K562 (cell line): ENCODE results near the gene EVL. TPM values are rescaled to one million over a fixed set of nuclear protein-coding genes. Genes with fewer than 3 reads are reported as not detected.

ENCODE experiments used
- CREB5 ChIP-seq: fragments of 250-450 bp; sonication (Bioruptor Pico); IDR thresholded peaks from 2 replicates; pipeline ENCODE4 v1.5.0; 2020; ENCODE audit warnings: mild to moderate bottlenecking
- E2F5 ChIP-seq: sonication (generic); formaldehyde crosslinking; IDR thresholded peaks from 2 replicates; pipeline ENCODE4 v1.8.0; 2022; ENCODE audit warnings: mild to moderate bottlenecking, missing genetic modification reagents
- ESRRA ChIP-seq: fragments of 450-650 bp; IDR thresholded peaks from 2 replicates; pipeline ENCODE4 v1.6.1; 2014; ENCODE audit warnings: low read depth, mild to moderate bottlenecking, moderate library complexity, borderline replicate concordance
- FOXA1 ChIP-seq: fragments of 450-650 bp; IDR thresholded peaks from 2 replicates; pipeline ENCODE4 v1.6.1; 2016; ENCODE audit warnings: mild to moderate bottlenecking, borderline replicate concordance
- HDAC8 ChIP-seq: fragments of 450-650 bp; IDR thresholded peaks from 2 replicates; pipeline ENCODE4 v1.6.1; 2016; ENCODE audit warnings: mild to moderate bottlenecking, missing genetic modification characterization, moderate library complexity, missing compliant biosample characterization
- HES1 ChIP-seq: fragments of 450-650 bp; IDR thresholded peaks from 2 replicates; pipeline ENCODE4 v1.6.1; 2016; ENCODE audit warnings: low read depth, mild to moderate bottlenecking, moderate library complexity
- HINFP ChIP-seq: fragments of 450-650 bp; conservative IDR thresholded peaks from 2 replicates; pipeline ENCODE4 v1.6.1; 2016; ENCODE audit warnings: missing genetic modification characterization, low read depth, mild to moderate bottlenecking, control low read depth, missing compliant biosample characterization
- HNRNPH1 ChIP-seq: fragments of 200-400 bp; formaldehyde crosslinking; optimal IDR thresholded peaks from 2 replicates; pipeline ENCODE3; 2017; ENCODE audit warnings: low read depth, mild to moderate bottlenecking, low read length, moderate library complexity
- HSF4 ChIP-seq: fragments of 250-450 bp; sonication (Bioruptor Pico); IDR thresholded peaks from 2 replicates; pipeline ENCODE4 v2.1.2; 2022; ENCODE audit warnings: mild to moderate bottlenecking, moderate library complexity, borderline replicate concordance
- KAT2B ChIP-seq: IDR thresholded peaks from one replicate; pipeline ENCODE4 v1.6.1; 2012; ENCODE audit warnings: low read depth, mild to moderate bottlenecking, control low read depth, inconsistent platforms, low read length, moderate library complexity
- KLF16 ChIP-seq: IDR thresholded peaks from 2 replicates; pipeline ENCODE4 v1.6.1; 2016; ENCODE audit warnings: antibody characterized with exemption
- MIER1 ChIP-seq: fragments of 450-650 bp; IDR thresholded peaks from 2 replicates; pipeline ENCODE4 v1.6.1; 2016; ENCODE audit warnings: antibody characterized with exemption, mild to moderate bottlenecking, low read depth
- NFYB ChIP-seq: IDR thresholded peaks from 2 replicates; pipeline ENCODE4 v1.6.1; 2011; ENCODE audit warnings: mild to moderate bottlenecking, moderate library complexity; ENCODE audit not compliant: insufficient read length; ENCODE audit errors: extremely low read depth
- RBFOX2 ChIP-seq: fragments of 200-400 bp; formaldehyde crosslinking; IDR thresholded peaks from 2 replicates; pipeline ENCODE4 v1.6.1; 2017; ENCODE audit warnings: low read depth, mild to moderate bottlenecking, low read length, moderate library complexity
- SMARCA5 ChIP-seq: fragments of 450-650 bp; IDR thresholded peaks from 2 replicates; pipeline ENCODE4 v1.6.1; 2016
- STAT5A ChIP-seq: IDR thresholded peaks from 2 replicates; pipeline ENCODE4 v1.6.1; 2012; ENCODE audit warnings: low read length, inconsistent platforms, borderline replicate concordance
- USF1 ChIP-seq: sonication (generic); formaldehyde crosslinking; IDR thresholded peaks from 2 replicates; pipeline ENCODE4 v1.9.0; 2022; ENCODE audit warnings: mild to moderate bottlenecking, missing genetic modification reagents
- ZNF232 ChIP-seq: sonication (generic); formaldehyde crosslinking; IDR thresholded peaks from 2 replicates; pipeline ENCODE4 v1.8.0; 2022; ENCODE audit warnings: mild to moderate bottlenecking, missing genetic modification reagents
- ZNF586 ChIP-seq: fragments of 450-650 bp; formaldehyde crosslinking; conservative IDR thresholded peaks from 2 replicates; pipeline ENCODE4 v1.4.0; 2020; ENCODE audit warnings: mild to moderate bottlenecking, moderate library complexity
- ZNF639 ChIP-seq, 2 experiments: fragments of 200-800 bp in 1 of 2; sonication (Bioruptor generic) in 1 of 2; sonication (generic) in 1 of 2; formaldehyde crosslinking in 1 of 2; IDR thresholded peaks in 1 of 2; conservative IDR thresholded peaks in 1 of 2; 2 replicates each; pipeline versions ENCODE4 v1.5.0 to v1.6.1; 2016 to 2020; ENCODE audit warnings: missing compliant biosample characterization in 1 of 2, missing genetic modification characterization in 1 of 2, missing genetic modification reagents in 1 of 2
- ZNF76 ChIP-seq: fragments of 250-450 bp; sonication (Bioruptor Pico); IDR thresholded peaks from 2 replicates; pipeline ENCODE4 v1.4.0; 2020; ENCODE audit warnings: mild to moderate bottlenecking, moderate library complexity, borderline replicate concordance
- ZSCAN29 ChIP-seq: fragments of 450-650 bp; IDR thresholded peaks from 2 replicates; pipeline ENCODE4 v1.6.1; 2017
- polyA plus RNA-seq, 8 experiments: library from polyadenylated mRNA; depleted of rRNA in 4 of 8; stranded (reverse) in 5 of 8; unstranded in 3 of 8; fragments of >200 nt; fragmentation: Nextera tagmentation in 2 of 8; fragmentation: Illumina TruSeq in 1 of 8; extraction: Ambion mirVana in 2 of 8; extraction: Trizol in 1 of 8; gene quantifications; 2 replicates each; pipeline versions ENCODE4 v1.2.1 to v1.2.3, GENCODE V29; 2011 to 2014; ENCODE audit warnings: inconsistent platforms in 1 of 8, missing spikeins in 1 of 8
- total RNA-seq, 7 experiments: library from RNA; depleted of rRNA in 6 of 7; stranded (reverse); fragments of >200 nt in 6 of 7; fragmentation: Illumina TruSeq in 2 of 7; extraction: Trizol in 2 of 7; gene quantifications; 2 replicates each; pipeline versions ENCODE4 v1.2.1 to v1.2.3, GENCODE V29; 2011 to 2021; ENCODE audit warnings: low replicate concordance in 1 of 7

The EVL gene
- total and polyA plus RNA-seq, 9 of the 15 experiments (the other 6 are each of a cell fraction or from before 2014, with no cell fraction given) = 2.9 to 43.4 (median 23.9) TPM

GRCh38 chr14:100192672-100193416 is 127.6 kb downstream of the EVL start (continued):
- no peak for TF ChIP-seq KAT2B
- no peak for TF ChIP-seq ZNF76 (CRISPR knock-in tag)
- no peak for TF ChIP-seq HNRNPH1
- TF ChIP-seq ESRRA = peak; percentile 78
- no peak for TF ChIP-seq ZSCAN29
- TF ChIP-seq STAT5A = no peak
- no peak for TF ChIP-seq ZNF586
- TF ChIP-seq HINFP (tag) = no peak
- peak; percentile 16; the same call in 1 of the 2 replicates for TF ChIP-seq KLF16
- TF ChIP-seq E2F5 = no peak
- peak in 1 of 2 experiments; percentile 55; a peak in 1 of 4 replicates for TF ChIP-seq ZNF639 (CRISPR knock-in tag; conservative IDR thresholded peaks at IDR 0.05 in 1 of 2, IDR thresholded peaks at IDR 0.05 in 1 of 2)
- peak; percentile 72 for TF ChIP-seq NFYB
- TF ChIP-seq ZNF232 = no peak
- no peak for TF ChIP-seq SMARCA5
- no peak for TF ChIP-seq MIER1
- no peak for TF ChIP-seq FOXA1
- TF ChIP-seq HES1 = no peak
- TF ChIP-seq RBFOX2 = peak; percentile 88
- no peak for TF ChIP-seq CREB5 (CRISPR knock-in tag)
- TF ChIP-seq HSF4 (CRISPR knock-in tag) = no peak
- TF ChIP-seq HDAC8 = no peak
- TF ChIP-seq USF1 (CRISPR knock-in tag) = peak; percentile 98
